HepG2 (cell line): Measurements from ENCODE around the gene LRP1B. TPM values are rescaled to one million over a fixed set of nuclear protein-coding genes. Genes with fewer than 3 reads are reported as not detected.

ENCODE experiments used
- ATAC-seq: fragments of 200-7000 bp; cut with Tn5 transposase; 3 replicates; pipeline ENCODE4 v1.9.1; 2020; ENCODE audit warnings: mild to moderate bottlenecking, moderate library complexity
- BruUV-seq: library from RNA; stranded (reverse); fragments of 400-500 nt; replicated peaks from 2 replicates; lab custom pipeline; 2021; lab: Mats Ljungman, UMichigan
- CTCF ChIA-PET: fragments of 300-600 bp; formaldehyde crosslinking; extraction: SDS; loops from one replicate; lab custom pipeline; 2021; ENCODE audit warnings: low total read pairs, inconsistent platforms, low intra/inter-chr PET ratio; lab: Yijun Ruan, JAX
- POLR2A ChIA-PET: fragments of 350-600 bp; sonication (Branson Sonifier 250); formaldehyde crosslinking; loops from one replicate; lab custom pipeline; 2020; ENCODE audit warnings: antibody characterized with exemption, inconsistent platforms; lab: Yijun Ruan, JAX
- DNase-seq: peaks from one replicate; pipeline ENCODE4 v3.0.0-alpha.2; 2015; ENCODE audit warnings: low spot score
- FAIRE-seq: peaks from 3 replicates; lab custom pipeline; 2011; peaks lifted over from hg19 to GRCh38; lab: Jason Lieb, UNC
- H2AFZ ChIP-seq: one replicate; pipeline ENCODE4 v1.6.1; 2011; ENCODE audit warnings: low read length, inconsistent platforms
- H3K27ac ChIP-seq: fragments of 300-600 bp; 3 replicates; pipeline ENCODE4 v1.8.0; 2011; ENCODE audit warnings: mixed run types, mild to moderate bottlenecking, mixed read lengths, low read length, inconsistent platforms; ENCODE audit not compliant: insufficient read depth; ENCODE audit errors: extremely low read length
- H3K27me3 ChIP-seq, 2 experiments: fragments of 200-600 bp in 1 of 2; 2 replicates in 1 of 2; 3 replicates in 1 of 2; pipeline versions ENCODE4 v1.6.0 to v1.8.0; 2011; ENCODE audit warnings: low read length in 2 of 2, mild to moderate bottlenecking in 2 of 2, moderate library complexity in 2 of 2, inconsistent platforms in 1 of 2; ENCODE audit not compliant: insufficient read depth in 2 of 2, control insufficient read depth in 1 of 2
- H3K36me3 ChIP-seq, 2 experiments: fragments of 200-600 bp in 1 of 2; replicated peaks in 1 of 2; 2 replicates in 1 of 2; 3 replicates in 1 of 2; pipeline versions ENCODE4 v1.5.1 to v1.8.0; 2011; ENCODE audit warnings: low read length in 2 of 2, inconsistent platforms in 1 of 2; ENCODE audit not compliant: insufficient read depth in 2 of 2, control insufficient read depth in 1 of 2
- H3K4me1 ChIP-seq: 2 replicates; pipeline ENCODE4 v1.5.1; 2012; ENCODE audit warnings: low read length, inconsistent platforms; ENCODE audit not compliant: insufficient read depth
- H3K4me2 ChIP-seq: 2 replicates; pipeline ENCODE4 v1.6.0; 2011; ENCODE audit warnings: low read depth, low read length, inconsistent platforms
- H3K4me3 ChIP-seq, 3 experiments: fragments of 200-600 bp in 1 of 3; sonication (generic), shearing (Covaris generic) in 1 of 3; replicated peaks in 1 of 3; 2 replicates each; pipeline ENCODE4 v1.5.1; 2011 to 2016; ENCODE audit warnings: low read length in 3 of 3, inconsistent platforms in 2 of 3, low read depth in 2 of 3, mild to moderate bottlenecking in 2 of 3, control low read depth in 1 of 3, mixed read lengths in 1 of 3; ENCODE audit not compliant: insufficient read depth in 1 of 3
- H3K79me2 ChIP-seq: one replicate; pipeline ENCODE4 v1.6.1; 2011; ENCODE audit warnings: low read length, inconsistent platforms; ENCODE audit not compliant: insufficient read depth
- H3K9ac ChIP-seq: 2 replicates; pipeline ENCODE4 v1.6.0; 2011; ENCODE audit warnings: mild to moderate bottlenecking, low read depth, low read length, inconsistent platforms; ENCODE audit not compliant: insufficient read depth
- H3K9me3 ChIP-seq: 2 replicates; pipeline ENCODE4 v1.5.1; 2012; ENCODE audit warnings: mild to moderate bottlenecking, low read length
- H4K20me1 ChIP-seq: 2 replicates; pipeline ENCODE4 v1.6.0; 2011; ENCODE audit warnings: inconsistent platforms, mild to moderate bottlenecking, low read length, moderate library complexity; ENCODE audit not compliant: insufficient read depth
- HNRNPK ChIP-seq: fragments of 200-400 bp; formaldehyde crosslinking; IDR thresholded peaks from 2 replicates; pipeline ENCODE4 v1.6.1; 2018; ENCODE audit warnings: low read length, low read depth, moderate library complexity, mild to moderate bottlenecking; ENCODE audit not compliant: poor library complexity, severe bottlenecking
- NR0B2 ChIP-seq: sonication (generic); formaldehyde crosslinking; IDR thresholded peaks from 2 replicates; pipeline ENCODE4 v1.4.0; 2020; ENCODE audit warnings: mild to moderate bottlenecking, missing genetic modification reagents
- NR2C2 ChIP-seq: sonication (generic); formaldehyde crosslinking; IDR thresholded peaks from 2 replicates; pipeline ENCODE4 v1.4.0; 2020; ENCODE audit warnings: missing genetic modification reagents, mild to moderate bottlenecking, moderate library complexity, borderline replicate concordance
- RBFOX2 ChIP-seq: fragments of 200-400 bp; formaldehyde crosslinking; IDR thresholded peaks from 2 replicates; pipeline ENCODE4 v1.6.1; 2017; ENCODE audit warnings: low read depth, mild to moderate bottlenecking, low read length
- STAG1 ChIP-seq: sonication (generic); formaldehyde crosslinking; IDR thresholded peaks from 2 replicates; pipeline ENCODE4 v1.4.0; 2020; ENCODE audit warnings: missing genetic modification reagents
- STAT6 ChIP-seq: sonication (generic); formaldehyde crosslinking; IDR thresholded peaks from 2 replicates; pipeline ENCODE4 v1.4.0; 2020; ENCODE audit warnings: missing genetic modification reagents, mild to moderate bottlenecking, borderline replicate concordance
- SUZ12 ChIP-seq: fragments of 150-350 bp; IDR thresholded peaks from 2 replicates; pipeline ENCODE4 v1.6.1; 2014; ENCODE audit warnings: low read depth, low read length
- ZNF407 ChIP-seq: sonication (generic); formaldehyde crosslinking; IDR thresholded peaks from one replicate; pipeline ENCODE4 v1.5.1; 2020; ENCODE audit warnings: mild to moderate bottlenecking, missing genetic modification reagents; ENCODE audit errors: not compliant biosample characterization
- ZNF724P ChIP-seq: sonication (generic); formaldehyde crosslinking; IDR thresholded peaks from 2 replicates; pipeline ENCODE4 v1.8.0; 2022; ENCODE audit warnings: missing genetic modification reagents, borderline replicate concordance
- ZNF772 ChIP-seq: sonication (generic); formaldehyde crosslinking; IDR thresholded peaks from 2 replicates; pipeline ENCODE4 v1.5.0; 2020; ENCODE audit warnings: mild to moderate bottlenecking, missing genetic modification reagents
- ZNF850 ChIP-seq: sonication (generic); formaldehyde crosslinking; conservative IDR thresholded peaks from 2 replicates; pipeline ENCODE4 v1.9.0; 2021; ENCODE audit warnings: mild to moderate bottlenecking, missing genetic modification reagents
- WGBS: methylation state at CpG from one replicate; pipeline ENCODE4 v1.1.6; 2017; ENCODE audit warnings: low lambda C conversion rate; 5-methylcytosine and 5-hydroxymethylcytosine counted together
- in situ Hi-C: cut with HindIII; loops from 2 replicates; pipeline ENCODE4 v1.10.0; 2017; ENCODE audit warnings: low pct_unique_long_range_greater_than_20kb; ENCODE audit not compliant: extremely low pct_ligation_motif_present
- intact Hi-C: fragments of 100-400 bp; cut with micrococcal nuclease; formaldehyde crosslinking; loops from one replicate; pipeline ENCODE4 v1.10.0; 2022; ENCODE audit not compliant: unreplicated experiment
- polyA plus RNA-seq, 8 experiments: library from polyadenylated mRNA; depleted of rRNA in 3 of 8; stranded (reverse) in 7 of 8; unstranded in 1 of 8; fragments of >200 nt; fragmentation: Illumina TruSeq in 4 of 8; extraction: Trizol in 4 of 8; gene quantifications; 2 replicates each; pipeline versions ENCODE4 v1.2.1 to v1.2.3, GENCODE V29; 2011 to 2016; ENCODE audit warnings: low read depth in 4 of 8, missing spikeins in 1 of 8, mixed read lengths in 1 of 8; ENCODE audit not compliant: insufficient read depth in 1 of 8
- total RNA-seq, 5 experiments: library from RNA; depleted of rRNA; stranded (reverse); fragments of >200 nt; fragmentation: Illumina TruSeq; extraction: Trizol; gene quantifications; 2 replicates each; pipeline ENCODE4 v1.2.3, GENCODE V29; 2016; ENCODE audit warnings: low read depth in 1 of 5

LRP1B gene
- total and polyA plus RNA-seq, 2 of the 13 experiments (the other 11 are each of a cell fraction or from before 2014, with no cell fraction given), result 0.04 TPM; not detected in 1

- intact Hi-C loops, result no loop called here
- H3K9ac ChIP-seq, result no peak overlapping the region
- no TSS peak for BruUV-seq
- POLR2A ChIA-PET, result no interaction called here
- H3K9me3 ChIP-seq, result no peaks in the 10 kb centered on the region
- no peaks in the 10 kb centered on the region for H3K4me1 ChIP-seq
- no peaks in the 10 kb centered on the region for H3K79me2 ChIP-seq
- no peaks in the 10 kb centered on the region for H3K27me3 ChIP-seq
- WGBS, result 2% methylated on average over 2 of the region's 2 CpGs
- DNase-seq (no peak), ATAC-seq (no peak), FAIRE-seq (no peak)
- H3K36me3 ChIP-seq, result no peaks in the 10 kb centered on the region
- CTCF ChIA-PET, result no interaction called here
- no peaks in the 10 kb centered on the region for H4K20me1 ChIP-seq
- H3K4me2 ChIP-seq, result no peak overlapping the region
- H3K27ac ChIP-seq, result no peak overlapping the region
- no peak overlapping the region for H2AFZ ChIP-seq
- no peak overlapping the region for H3K4me3 ChIP-seq
- TF ChIP-seq ZNF772, result no peak
- no peak for TF ChIP-seq HNRNPK
- no peak for TF ChIP-seq STAG1 (CRISPR knock-in tag)
- no peak for TF ChIP-seq STAT6
- no peak for TF ChIP-seq SUZ12
- no peak for TF ChIP-seq ZNF850 (CRISPR knock-in tag)
- no peak for TF ChIP-seq NR0B2
- TF ChIP-seq RBFOX2, result no peak
- no peak for TF ChIP-seq ZNF724P
- TF ChIP-seq NR2C2, result no peak
- TF ChIP-seq ZNF407 (CRISPR knock-in tag), result no peak
- TF ChIP-seq, all 625 proteins: peak for 0
- in situ Hi-C loops, result no loop called here
Observed at GRCh38 chr2:141038341-141038740, 1092.5 kb downstream of the LRP1B start.
